K562 (cell line): ENCODE results near the gene PNPLA1. TPM values are rescaled to one million over a fixed set of nuclear protein-coding genes. Genes with fewer than 3 reads are reported as not detected.

ENCODE experiments used
- CHD2 ChIP-seq: IDR thresholded peaks from 2 replicates; pipeline ENCODE4 v1.6.1; 2011; ENCODE audit warnings: low read depth, low read length
- DPF2 ChIP-seq: fragments of 450-650 bp; IDR thresholded peaks from 2 replicates; pipeline ENCODE4 v1.6.1; 2016
- ETV5 ChIP-seq: sonication (generic); formaldehyde crosslinking; IDR thresholded peaks from 2 replicates; pipeline ENCODE4 v1.4.0; 2020; ENCODE audit warnings: low read depth, mild to moderate bottlenecking, missing genetic modification reagents
- MEF2D ChIP-seq: conservative IDR thresholded peaks from 2 replicates; pipeline ENCODE4 v1.6.1; 2016; ENCODE audit warnings: low read depth, missing genetic modification characterization, missing compliant biosample characterization
- RBM14 ChIP-seq: fragments of 200-400 bp; formaldehyde crosslinking; IDR thresholded peaks from 2 replicates; pipeline ENCODE4 v1.6.1; 2018; ENCODE audit warnings: low read depth, mild to moderate bottlenecking, low read length, moderate library complexity, borderline replicate concordance; ENCODE audit not compliant: insufficient read depth
- ZFX ChIP-seq: sonication (generic); formaldehyde crosslinking; IDR thresholded peaks from 2 replicates; pipeline ENCODE4 v1.8.0; 2022; ENCODE audit warnings: mild to moderate bottlenecking, missing genetic modification reagents, moderate library complexity
- polyA plus RNA-seq, 8 experiments: library from polyadenylated mRNA; depleted of rRNA in 4 of 8; stranded (reverse) in 5 of 8; unstranded in 3 of 8; fragments of >200 nt; fragmentation: Nextera tagmentation in 2 of 8; fragmentation: Illumina TruSeq in 1 of 8; extraction: Ambion mirVana in 2 of 8; extraction: Trizol in 1 of 8; gene quantifications; 2 replicates each; pipeline versions ENCODE4 v1.2.1 to v1.2.3, GENCODE V29; 2011 to 2014; ENCODE audit warnings: inconsistent platforms in 1 of 8, missing spikeins in 1 of 8
- total RNA-seq, 7 experiments: library from RNA; depleted of rRNA in 6 of 7; stranded (reverse); fragments of >200 nt in 6 of 7; fragmentation: Illumina TruSeq in 2 of 7; extraction: Trizol in 2 of 7; gene quantifications; 2 replicates each; pipeline versions ENCODE4 v1.2.1 to v1.2.3, GENCODE V29; 2011 to 2021; ENCODE audit warnings: low replicate concordance in 1 of 7
- TF ChIP-seq, protein P1 (sequence below): fragments of 450-650 bp; IDR thresholded peaks from 2 replicates; pipeline ENCODE4 v1.6.1; 2017; ENCODE audit warnings: antibody characterized with exemption, mild to moderate bottlenecking
- TF ChIP-seq, protein P2 (sequence below): sonication (generic); formaldehyde crosslinking; IDR thresholded peaks from 2 replicates; pipeline ENCODE4 v1.8.1; 2023; ENCODE audit warnings: mild to moderate bottlenecking, missing genetic modification reagents
- TF ChIP-seq, protein P3 (sequence below): fragments of 250-450 bp; sonication (Bioruptor Pico); IDR thresholded peaks from 2 replicates; pipeline ENCODE4 v1.4.0; 2020; ENCODE audit warnings: mild to moderate bottlenecking, moderate library complexity, borderline replicate concordance
- TF ChIP-seq, protein P4 (sequence below): sonication (generic); formaldehyde crosslinking; IDR thresholded peaks from 2 replicates; pipeline ENCODE4 v1.8.0; 2022; ENCODE audit warnings: missing genetic modification reagents, mild to moderate bottlenecking, moderate library complexity, borderline replicate concordance
- TF ChIP-seq, protein P5 (sequence below), 3 experiments: fragments of 200-800 bp in 1 of 3; fragments of 250-450 bp in 1 of 3; fragments of 450-650 bp in 1 of 3; sonication (Bioruptor Pico) in 1 of 3; sonication (Bioruptor generic) in 1 of 3; formaldehyde crosslinking in 1 of 3; IDR thresholded peaks; 2 replicates each; pipeline versions ENCODE4 v1.6.1 to v1.8.0; 2016 to 2022; ENCODE audit warnings: mild to moderate bottlenecking in 2 of 3, missing genetic modification characterization in 2 of 3, missing compliant biosample characterization in 1 of 3, moderate library complexity in 1 of 3

PNPLA1 gene
- total and polyA plus RNA-seq, 9 of the 15 experiments (the other 6 are each of a cell fraction or from before 2014, with no cell fraction given): 0.04 to 0.27 (median 0.13) TPM; not detected in 2

DNA sequence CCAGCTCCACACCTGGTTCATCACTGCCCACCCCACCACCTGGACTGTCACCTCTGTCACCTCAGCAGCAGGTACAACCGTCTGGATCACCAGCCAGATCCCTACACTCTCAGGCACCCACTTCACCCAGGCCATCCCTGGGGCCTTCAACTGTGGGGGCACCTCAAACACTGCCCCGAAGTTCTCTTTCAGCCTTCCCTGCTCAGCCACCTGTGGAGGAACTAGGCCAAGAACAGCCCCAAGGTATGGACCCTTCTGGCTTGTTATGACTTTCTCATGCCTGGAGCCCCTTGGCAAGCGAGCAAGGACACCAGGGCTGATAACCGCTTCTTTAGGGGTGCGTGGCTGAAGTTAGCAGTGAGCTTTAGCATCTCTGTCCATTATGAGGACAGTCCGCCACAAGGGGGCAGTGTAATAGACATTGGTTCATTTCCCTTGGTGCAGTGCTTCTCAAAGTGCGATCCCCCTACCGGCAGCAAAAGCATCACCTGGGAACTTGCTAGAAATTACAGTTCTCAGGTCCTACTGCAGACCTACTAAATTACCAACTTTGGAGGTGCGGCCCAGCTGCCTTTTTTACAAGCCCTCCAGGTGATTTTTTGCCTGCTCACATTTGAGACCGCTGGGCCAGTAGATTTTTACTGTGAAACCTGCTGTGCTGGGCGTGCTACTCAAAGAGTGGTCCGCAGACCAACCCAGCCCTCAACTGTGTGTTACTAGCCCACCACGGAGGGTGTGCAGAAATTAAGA lies 32.5 kb downstream of the PNPLA1 start (continued):
- TF ChIP-seq, protein P1, sequence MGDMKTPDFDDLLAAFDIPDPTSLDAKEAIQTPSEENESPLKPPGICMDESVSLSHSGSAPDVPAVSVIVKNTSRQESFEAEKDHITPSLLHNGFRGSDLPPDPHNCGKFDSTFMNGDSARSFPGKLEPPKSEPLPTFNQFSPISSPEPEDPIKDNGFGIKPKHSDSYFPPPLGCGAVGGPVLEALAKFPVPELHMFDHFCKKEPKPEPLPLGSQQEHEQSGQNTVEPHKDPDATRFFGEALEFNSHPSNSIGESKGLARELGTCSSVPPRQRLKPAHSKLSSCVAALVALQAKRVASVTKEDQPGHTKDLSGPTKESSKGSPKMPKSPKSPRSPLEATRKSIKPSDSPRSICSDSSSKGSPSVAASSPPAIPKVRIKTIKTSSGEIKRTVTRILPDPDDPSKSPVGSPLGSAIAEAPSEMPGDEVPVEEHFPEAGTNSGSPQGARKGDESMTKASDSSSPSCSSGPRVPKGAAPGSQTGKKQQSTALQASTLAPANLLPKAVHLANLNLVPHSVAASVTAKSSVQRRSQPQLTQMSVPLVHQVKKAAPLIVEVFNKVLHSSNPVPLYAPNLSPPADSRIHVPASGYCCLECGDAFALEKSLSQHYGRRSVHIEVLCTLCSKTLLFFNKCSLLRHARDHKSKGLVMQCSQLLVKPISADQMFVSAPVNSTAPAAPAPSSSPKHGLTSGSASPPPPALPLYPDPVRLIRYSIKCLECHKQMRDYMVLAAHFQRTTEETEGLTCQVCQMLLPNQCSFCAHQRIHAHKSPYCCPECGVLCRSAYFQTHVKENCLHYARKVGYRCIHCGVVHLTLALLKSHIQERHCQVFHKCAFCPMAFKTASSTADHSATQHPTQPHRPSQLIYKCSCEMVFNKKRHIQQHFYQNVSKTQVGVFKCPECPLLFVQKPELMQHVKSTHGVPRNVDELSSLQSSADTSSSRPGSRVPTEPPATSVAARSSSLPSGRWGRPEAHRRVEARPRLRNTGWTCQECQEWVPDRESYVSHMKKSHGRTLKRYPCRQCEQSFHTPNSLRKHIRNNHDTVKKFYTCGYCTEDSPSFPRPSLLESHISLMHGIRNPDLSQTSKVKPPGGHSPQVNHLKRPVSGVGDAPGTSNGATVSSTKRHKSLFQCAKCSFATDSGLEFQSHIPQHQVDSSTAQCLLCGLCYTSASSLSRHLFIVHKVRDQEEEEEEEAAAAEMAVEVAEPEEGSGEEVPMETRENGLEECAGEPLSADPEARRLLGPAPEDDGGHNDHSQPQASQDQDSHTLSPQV: no peak
- TF ChIP-seq, protein P2, sequence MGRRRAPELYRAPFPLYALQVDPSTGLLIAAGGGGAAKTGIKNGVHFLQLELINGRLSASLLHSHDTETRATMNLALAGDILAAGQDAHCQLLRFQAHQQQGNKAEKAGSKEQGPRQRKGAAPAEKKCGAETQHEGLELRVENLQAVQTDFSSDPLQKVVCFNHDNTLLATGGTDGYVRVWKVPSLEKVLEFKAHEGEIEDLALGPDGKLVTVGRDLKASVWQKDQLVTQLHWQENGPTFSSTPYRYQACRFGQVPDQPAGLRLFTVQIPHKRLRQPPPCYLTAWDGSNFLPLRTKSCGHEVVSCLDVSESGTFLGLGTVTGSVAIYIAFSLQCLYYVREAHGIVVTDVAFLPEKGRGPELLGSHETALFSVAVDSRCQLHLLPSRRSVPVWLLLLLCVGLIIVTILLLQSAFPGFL (CRISPR knock-in tag): no peak
- no peak for TF ChIP-seq MEF2D (tag)
- TF ChIP-seq ETV5 (CRISPR knock-in tag): no peak
- peak; percentile 30; the same call in 1 of the 2 replicates for TF ChIP-seq ZFX (CRISPR knock-in tag)
- TF ChIP-seq, protein P3, sequence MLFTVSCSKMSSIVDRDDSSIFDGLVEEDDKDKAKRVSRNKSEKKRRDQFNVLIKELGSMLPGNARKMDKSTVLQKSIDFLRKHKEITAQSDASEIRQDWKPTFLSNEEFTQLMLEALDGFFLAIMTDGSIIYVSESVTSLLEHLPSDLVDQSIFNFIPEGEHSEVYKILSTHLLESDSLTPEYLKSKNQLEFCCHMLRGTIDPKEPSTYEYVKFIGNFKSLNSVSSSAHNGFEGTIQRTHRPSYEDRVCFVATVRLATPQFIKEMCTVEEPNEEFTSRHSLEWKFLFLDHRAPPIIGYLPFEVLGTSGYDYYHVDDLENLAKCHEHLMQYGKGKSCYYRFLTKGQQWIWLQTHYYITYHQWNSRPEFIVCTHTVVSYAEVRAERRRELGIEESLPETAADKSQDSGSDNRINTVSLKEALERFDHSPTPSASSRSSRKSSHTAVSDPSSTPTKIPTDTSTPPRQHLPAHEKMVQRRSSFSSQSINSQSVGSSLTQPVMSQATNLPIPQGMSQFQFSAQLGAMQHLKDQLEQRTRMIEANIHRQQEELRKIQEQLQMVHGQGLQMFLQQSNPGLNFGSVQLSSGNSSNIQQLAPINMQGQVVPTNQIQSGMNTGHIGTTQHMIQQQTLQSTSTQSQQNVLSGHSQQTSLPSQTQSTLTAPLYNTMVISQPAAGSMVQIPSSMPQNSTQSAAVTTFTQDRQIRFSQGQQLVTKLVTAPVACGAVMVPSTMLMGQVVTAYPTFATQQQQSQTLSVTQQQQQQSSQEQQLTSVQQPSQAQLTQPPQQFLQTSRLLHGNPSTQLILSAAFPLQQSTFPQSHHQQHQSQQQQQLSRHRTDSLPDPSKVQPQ: no peak
- no peak for TF ChIP-seq CHD2
- TF ChIP-seq, protein P4, sequence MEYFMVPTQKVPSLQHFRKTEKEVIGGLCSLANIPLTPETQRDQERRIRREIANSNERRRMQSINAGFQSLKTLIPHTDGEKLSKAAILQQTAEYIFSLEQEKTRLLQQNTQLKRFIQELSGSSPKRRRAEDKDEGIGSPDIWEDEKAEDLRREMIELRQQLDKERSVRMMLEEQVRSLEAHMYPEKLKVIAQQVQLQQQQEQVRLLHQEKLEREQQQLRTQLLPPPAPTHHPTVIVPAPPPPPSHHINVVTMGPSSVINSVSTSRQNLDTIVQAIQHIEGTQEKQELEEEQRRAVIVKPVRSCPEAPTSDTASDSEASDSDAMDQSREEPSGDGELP (CRISPR knock-in tag): peak; percentile 69
- TF ChIP-seq, protein P5, sequence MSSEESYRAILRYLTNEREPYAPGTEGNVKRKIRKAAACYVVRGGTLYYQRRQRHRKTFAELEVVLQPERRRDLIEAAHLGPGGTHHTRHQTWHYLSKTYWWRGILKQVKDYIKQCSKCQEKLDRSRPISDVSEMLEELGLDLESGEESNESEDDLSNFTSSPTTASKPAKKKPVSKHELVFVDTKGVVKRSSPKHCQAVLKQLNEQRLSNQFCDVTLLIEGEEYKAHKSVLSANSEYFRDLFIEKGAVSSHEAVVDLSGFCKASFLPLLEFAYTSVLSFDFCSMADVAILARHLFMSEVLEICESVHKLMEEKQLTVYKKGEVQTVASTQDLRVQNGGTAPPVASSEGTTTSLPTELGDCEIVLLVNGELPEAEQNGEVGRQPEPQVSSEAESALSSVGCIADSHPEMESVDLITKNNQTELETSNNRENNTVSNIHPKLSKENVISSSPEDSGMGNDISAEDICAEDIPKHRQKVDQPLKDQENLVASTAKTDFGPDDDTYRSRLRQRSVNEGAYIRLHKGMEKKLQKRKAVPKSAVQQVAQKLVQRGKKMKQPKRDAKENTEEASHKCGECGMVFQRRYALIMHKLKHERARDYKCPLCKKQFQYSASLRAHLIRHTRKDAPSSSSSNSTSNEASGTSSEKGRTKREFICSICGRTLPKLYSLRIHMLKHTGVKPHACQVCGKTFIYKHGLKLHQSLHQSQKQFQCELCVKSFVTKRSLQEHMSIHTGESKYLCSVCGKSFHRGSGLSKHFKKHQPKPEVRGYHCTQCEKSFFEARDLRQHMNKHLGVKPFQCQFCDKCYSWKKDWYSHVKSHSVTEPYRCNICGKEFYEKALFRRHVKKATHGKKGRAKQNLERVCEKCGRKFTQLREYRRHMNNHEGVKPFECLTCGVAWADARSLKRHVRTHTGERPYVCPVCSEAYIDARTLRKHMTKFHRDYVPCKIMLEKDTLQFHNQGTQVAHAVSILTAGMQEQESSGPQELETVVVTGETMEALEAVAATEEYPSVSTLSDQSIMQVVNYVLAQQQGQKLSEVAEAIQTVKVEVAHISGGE (CRISPR knock-in tag; IDR thresholded peaks at IDR 0.05): no peak
- 0 out of 2 replicates have a peak, but pooled peaks have one; percentile 26 for TF ChIP-seq DPF2
- TF ChIP-seq RBM14: no peak
